GM18907 (cell line): Measurements from ENCODE around the gene CASZ1.

Experiments used
- ATAC-seq: cut with Tn5 transposase; IDR thresholded peaks from one replicate; pipeline ENCODE4 v1.9.1; 2021; ENCODE audit warnings: mild to moderate bottlenecking, moderate library complexity; ENCODE audit not compliant: unreplicated experiment

CASZ1 gene

GRCh38 chr1:10799726-10800125 is 3.3 kb upstream of the CASZ1 start:
- ATAC-seq, result no peak

GRCh38 chr1:10795276-10796021 is 997 bp downstream of the CASZ1 start:
- ATAC-seq, result no peak

DNA sequence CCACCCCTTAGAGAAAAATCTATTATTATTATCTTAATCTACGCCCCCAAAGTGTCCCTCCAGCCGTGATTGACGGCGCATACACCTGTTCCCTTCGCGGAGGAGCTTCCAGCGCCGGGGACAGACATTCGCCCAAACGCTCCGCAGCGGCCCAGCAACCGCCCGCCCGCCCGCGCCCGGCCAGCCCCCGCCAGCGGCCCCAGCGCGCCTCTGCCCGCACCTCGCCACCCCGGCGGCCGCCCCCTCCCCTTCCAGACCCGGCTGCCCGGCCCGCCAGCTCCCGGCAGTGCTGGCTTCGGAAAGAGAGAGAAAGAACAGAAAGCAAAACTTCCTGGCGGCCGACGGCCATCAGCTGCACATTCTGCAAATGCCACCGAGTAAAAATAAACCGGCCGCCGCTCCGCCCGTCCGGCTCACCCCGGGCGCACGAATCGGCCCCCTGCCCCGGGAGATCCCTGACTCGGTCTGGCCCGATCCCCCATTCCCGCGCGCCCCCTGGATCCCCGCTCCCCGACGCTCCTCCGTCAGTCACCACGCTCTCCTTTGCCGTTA is 1.6 kb downstream of the CASZ1 start:
- no peak for ATAC-seq

- no peak for ATAC-seq
Measured at GRCh38 chr1:10793129-10793651, 3.3 kb downstream of the CASZ1 start.

DNA sequence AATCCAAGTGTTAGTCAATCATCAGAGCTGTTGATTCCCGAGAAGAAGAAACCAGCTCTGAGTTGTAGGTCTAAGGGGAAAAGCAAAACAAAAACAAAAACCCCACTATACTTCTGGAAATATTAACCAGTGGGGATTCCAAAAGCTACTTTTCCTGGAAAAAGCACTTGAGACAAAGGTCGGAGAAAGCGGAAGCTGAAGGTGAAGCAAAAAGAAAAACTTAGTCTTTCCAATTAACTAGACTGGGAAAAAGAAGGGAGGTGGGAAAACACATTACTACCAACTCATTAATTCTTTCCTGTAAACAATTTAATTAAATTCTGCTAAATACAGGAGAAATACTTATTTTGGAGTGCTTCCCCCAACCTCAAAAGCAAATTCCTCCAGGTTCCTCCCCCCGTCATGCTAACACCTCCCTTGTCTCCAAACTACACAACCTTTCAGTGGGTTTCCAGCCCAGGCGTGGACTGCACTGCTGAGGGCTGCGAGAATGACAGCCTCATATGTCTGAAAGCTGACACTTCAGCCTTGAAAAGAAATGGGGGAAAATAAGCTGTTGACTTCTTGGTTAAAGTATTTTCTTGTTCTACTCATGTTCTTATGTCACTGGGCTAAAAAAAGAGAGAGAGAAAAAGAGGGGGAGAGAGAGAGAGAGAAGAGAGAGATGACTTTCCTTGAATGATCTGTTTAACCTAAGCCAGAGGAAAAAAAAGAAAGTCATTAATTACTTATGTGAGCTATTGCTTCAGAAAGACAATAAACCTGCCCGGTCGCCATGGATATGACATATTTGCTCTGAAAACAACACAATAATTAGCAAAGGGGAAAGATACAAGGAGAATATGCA is 5.1 kb downstream of the CASZ1 start:
- no peak for ATAC-seq

GRCh38 chr1:10789803-10790702 is 6.4 kb downstream of the CASZ1 start:
- ATAC-seq, result no peak

- no peak for ATAC-seq
Measured at GRCh38 chr1:10789047-10789791, 7.2 kb downstream of the CASZ1 start.

DNA sequence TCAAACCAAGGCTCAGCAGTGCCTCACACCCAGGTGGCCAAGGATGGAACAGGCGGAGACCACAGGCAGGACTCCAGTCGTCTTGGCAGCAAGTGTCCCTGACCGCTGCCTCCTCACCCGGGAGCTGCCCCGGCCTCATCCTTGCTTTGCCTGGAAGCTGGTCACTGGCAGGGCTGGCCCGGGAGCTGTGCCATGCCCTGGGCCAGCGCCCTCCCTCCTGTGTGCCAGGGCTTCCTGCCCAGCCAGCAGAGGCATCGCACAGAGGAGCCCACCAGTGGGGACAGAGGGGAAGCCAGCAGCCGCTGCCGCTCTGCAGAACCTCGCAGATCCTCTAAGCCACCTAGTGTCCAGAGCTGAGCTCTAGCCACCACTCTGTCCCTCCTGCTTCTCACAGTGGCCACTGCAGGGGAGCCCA is 7.8 kb downstream of the CASZ1 start:
- ATAC-seq, result no peak

- no peak for ATAC-seq
Measured at GRCh38 chr1:10787286-10787685, 9.2 kb downstream of the CASZ1 start.

- no peak for ATAC-seq
Measured at GRCh38 chr1:10785728-10786638, 10.5 kb downstream of the CASZ1 start.

DNA sequence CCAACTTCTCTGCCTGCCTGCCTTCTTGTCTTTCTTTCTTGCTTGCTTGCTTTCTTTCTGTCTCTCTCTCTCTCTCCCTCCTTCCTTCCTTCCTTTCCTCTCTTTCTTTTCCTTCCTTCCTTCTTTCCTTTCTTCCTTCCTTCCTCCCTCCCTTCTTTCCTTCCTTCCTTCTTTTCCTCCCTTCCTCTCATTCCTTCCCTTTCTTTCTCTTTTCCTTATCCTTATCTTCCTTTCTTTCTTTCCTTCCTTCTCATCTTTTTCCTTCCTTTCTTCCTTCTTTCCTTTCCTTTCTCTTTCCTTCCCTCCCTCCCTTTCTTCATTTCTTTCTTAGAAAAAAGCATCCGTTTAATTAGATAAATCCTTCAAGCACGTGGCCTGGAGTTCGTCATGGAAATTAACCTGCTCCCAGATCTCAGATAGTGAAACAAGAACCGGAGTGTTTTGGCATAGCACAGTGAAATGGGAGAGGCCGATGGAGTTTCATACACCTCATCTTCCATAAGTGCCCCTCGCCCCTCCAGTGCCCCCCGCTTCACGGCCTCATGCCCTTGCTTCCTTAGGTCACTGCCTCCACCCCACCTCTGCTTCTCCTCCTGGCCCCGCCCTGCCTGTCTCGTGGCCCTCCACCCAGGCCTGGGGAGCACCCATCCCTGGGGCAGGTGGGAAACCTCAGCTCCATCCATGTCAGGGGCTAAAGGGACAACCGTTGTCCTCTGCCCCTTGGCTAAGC is 11.3 kb downstream of the CASZ1 start:
- ATAC-seq, result no peak

GRCh38 chr1:10782491-10783244 is 13.8 kb downstream of the CASZ1 start:
- ATAC-seq, result no peak

DNA sequence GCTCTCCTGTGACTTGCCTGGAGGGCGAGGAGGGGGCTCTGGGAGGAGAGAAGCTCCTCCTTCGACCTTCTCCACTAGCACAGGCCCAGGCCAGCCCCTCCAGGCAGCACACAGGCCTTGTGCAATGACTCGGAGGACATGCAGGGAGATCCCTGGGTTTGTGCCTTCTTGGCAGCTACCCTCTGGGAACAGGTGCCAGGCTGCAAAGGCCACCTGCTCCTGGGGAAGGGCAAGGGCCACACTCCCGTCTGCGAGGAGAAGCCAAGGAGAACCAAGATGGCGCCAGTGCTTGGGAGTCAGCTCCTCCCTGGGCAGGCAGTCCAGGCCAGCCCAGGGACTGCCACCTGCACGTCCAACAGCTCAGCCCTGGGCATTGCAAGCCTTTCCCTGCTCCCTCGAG is 15.3 kb downstream of the CASZ1 start:
- ATAC-seq, result no peak

- no peak for ATAC-seq
Measured at GRCh38 chr1:10779841-10780240, 16.6 kb downstream of the CASZ1 start.

DNA sequence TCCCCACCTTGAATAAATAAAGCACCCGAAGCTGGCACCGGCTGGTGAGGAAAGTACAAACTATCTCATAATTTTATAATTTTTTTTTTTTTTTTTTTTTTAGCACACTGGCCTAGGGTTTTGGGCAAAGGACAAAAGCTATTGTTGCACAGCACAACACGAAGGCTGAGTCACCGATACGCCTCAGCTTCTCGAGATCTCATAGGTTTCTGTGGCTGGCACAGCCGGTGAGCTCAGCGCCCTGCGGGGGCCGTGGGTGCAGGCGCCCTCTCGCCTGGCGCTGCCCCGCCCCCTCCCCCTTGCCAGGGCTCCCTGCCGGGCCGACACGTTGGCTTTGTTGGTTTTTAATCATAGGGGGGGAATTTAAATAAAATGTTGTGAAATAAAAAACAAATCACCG is 17.2 kb downstream of the CASZ1 start:
- ATAC-seq, result no peak

DNA sequence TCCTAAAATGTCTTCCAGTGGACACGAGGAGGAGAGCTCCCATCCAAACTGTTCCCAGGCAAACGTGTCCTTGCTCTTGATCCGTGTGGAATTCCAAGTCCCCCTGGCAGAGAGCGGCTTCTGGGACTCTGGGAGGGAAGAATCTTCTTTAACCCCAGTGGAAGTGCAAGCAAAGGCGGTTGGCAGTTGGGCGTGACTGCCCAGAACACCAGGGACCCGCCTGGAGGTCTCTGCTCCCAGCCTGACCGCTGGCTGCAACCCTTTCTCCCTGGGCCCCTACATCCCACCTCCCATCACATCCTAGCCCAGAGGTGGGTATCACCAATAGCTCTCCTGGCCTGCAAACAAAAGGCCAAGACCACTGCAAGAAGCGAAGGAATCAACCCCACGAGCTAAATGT is 17.8 kb downstream of the CASZ1 start:
- ATAC-seq, result no peak

DNA sequence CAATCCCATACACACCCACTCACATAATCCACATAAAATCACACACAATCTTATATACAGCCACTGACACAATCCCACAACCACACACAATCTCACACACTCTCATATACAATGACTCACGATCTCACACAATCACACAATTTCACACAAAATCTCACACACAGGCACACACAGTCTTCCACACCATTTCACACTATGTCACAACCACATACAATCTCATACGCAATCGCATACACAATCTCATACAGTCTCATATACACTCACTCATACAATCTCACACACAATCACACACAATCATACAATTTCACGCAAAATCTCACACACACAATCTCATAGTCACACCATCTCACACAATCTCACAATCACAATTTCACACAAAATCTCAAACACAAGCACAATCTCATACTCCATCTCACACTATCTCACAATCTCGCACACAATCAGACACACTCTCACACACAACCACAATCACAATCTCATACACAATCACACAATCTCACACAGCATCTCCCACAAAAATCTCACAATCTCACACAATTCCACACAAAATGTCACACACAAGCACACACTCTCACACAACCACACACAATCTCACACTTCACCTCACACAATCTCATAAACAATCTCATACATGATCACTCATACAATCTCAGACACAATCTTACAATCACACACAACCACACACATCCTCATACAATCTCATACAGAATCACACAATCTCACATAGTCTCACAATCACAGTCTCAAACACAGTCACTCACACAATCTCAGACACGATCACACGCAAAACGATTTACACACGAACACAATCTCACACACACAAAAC is 18.5 kb downstream of the CASZ1 start:
- no peak for ATAC-seq
